ENCODE data around the gene TRPM5. TPM values are rescaled to one million over a fixed set of nuclear protein-coding genes. Genes with fewer than 3 reads are reported as not detected.

Gene TRPM5
- total and polyA plus RNA-seq, 9 of the 15 experiments (the other 6 are each of a cell fraction or from before 2014, with no cell fraction given): not detected

- peaks cover 0 to 11% of the 10 kb centered on the region in 2 experiments; a peak in 1 of 5 replicates for H3K4me1 ChIP-seq (replicated peaks in 1 of 2; ENCODE audit: control insufficient read depth in 2 of 2, insufficient read depth in 2 of 2, low read length in 2 of 2)
- TF ChIP-seq, protein P1, sequence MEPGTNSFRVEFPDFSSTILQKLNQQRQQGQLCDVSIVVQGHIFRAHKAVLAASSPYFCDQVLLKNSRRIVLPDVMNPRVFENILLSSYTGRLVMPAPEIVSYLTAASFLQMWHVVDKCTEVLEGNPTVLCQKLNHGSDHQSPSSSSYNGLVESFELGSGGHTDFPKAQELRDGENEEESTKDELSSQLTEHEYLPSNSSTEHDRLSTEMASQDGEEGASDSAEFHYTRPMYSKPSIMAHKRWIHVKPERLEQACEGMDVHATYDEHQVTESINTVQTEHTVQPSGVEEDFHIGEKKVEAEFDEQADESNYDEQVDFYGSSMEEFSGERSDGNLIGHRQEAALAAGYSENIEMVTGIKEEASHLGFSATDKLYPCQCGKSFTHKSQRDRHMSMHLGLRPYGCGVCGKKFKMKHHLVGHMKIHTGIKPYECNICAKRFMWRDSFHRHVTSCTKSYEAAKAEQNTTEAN (CRISPR knock-in tag; IDR thresholded peaks at IDR 0.05): peak; percentile 95
- TF ChIP-seq ZNF586 (CRISPR knock-in tag; conservative IDR thresholded peaks at IDR 0.05) (no peak), KDM1A (IDR thresholded peaks at IDR 0.05) (peak in 1 of 2 experiments; percentile 85; a peak in 2 of 4 replicates)
- no peaks in the 10 kb centered on the region for H3K9me3 ChIP-seq (replicated peaks; ENCODE audit: control insufficient read depth, insufficient read depth, low read depth, low read length)
- ChIA-PET CTCF (ENCODE audit: low intra/inter-chr PET ratio) (no interaction called here), POLR2A (no interaction called here)
- H2AFZ ChIP-seq (ENCODE audit: low read depth, low read length): no peak overlapping the region
- WGBS (ENCODE audit: insufficient coverage, low coverage, missing lambda C conversion rate): 2% methylated on average over 16 of the region's 17 CpGs
- H3K4me2 ChIP-seq (ENCODE audit: insufficient read depth, low read length): no peak overlapping the region
- H3K27ac ChIP-seq (ENCODE audit: extremely low read depth, low read depth, low read length): no peak overlapping the region
- no TSS peak for BruUV-seq (replicated peaks)
- DNase-seq (ENCODE audit: extremely low read depth in 1 of 4, low spot score in 3 of 4): no peak
- H3K9me1 ChIP-seq (ENCODE audit: control insufficient read depth, insufficient read depth, low read length): peaks cover 2% of the 10 kb centered on the region
- FAIRE-seq: no peak
- no peaks in the 10 kb centered on the region for H3K36me3 ChIP-seq (ENCODE audit: control insufficient read depth, insufficient read depth, low read length)
- H3K79me2 ChIP-seq (ENCODE audit: control insufficient read depth, insufficient read depth, low read length): no peaks in the 10 kb centered on the region
- peaks cover 13 to 68% of the 10 kb centered on the region in 2 experiments; a peak in 3 of 5 replicates for H3K27me3 ChIP-seq (ENCODE audit: control insufficient read depth in 2 of 2, insufficient read depth in 2 of 2, low read length in 2 of 2)
- no peak for ATAC-seq
- in situ Hi-C loops (cut with MboI) (no loop called here), intact Hi-C loops (cut with micrococcal nuclease) (no loop called here)
- H3K4me3 ChIP-seq: no peak overlapping the region
- no peak overlapping the region for H3K9ac ChIP-seq (ENCODE audit: insufficient read depth in 1 of 2, low read depth in 2 of 2, low read length in 2 of 2)
- H4K20me1 ChIP-seq (replicated peaks; ENCODE audit: control insufficient read depth, insufficient read depth, low read length): no peaks in the 10 kb centered on the region
Observed at GRCh38 chr11:2471048-2471803, 26.9 kb upstream of the TRPM5 start.

DNA sequence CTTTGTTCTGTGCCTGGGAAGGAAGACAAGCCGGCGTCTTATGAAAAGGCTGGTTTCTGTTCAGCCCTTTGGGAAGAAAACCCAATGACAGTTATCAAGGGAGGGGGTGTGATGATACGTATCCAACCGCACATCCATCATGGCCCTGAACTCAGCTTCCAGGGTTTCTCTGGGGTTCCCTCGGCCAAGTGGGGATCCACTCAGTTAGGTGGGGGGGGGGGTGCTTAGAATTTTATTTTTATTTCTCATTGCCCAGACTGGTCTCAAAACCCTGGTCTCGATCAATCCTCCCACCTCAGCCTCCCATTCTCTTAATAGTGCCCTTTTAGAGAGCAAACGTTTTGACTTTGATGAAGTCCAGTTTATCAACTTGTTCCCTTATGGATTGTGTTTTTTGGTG lies 26.2 kb upstream of the TRPM5 start:
- Histone ChIP-seq H3K36me3 (ENCODE audit: control insufficient read depth, insufficient read depth, low read length) (no peaks in the 10 kb centered on the region), H3K9me1 (ENCODE audit: control insufficient read depth, insufficient read depth, low read length) (peaks cover 2% of the 10 kb centered on the region), H3K4me2 (ENCODE audit: insufficient read depth, low read length) (no peak overlapping the region), H2AFZ (ENCODE audit: low read depth, low read length) (no peak overlapping the region), H4K20me1 (replicated peaks; ENCODE audit: control insufficient read depth, insufficient read depth, low read length) (no peaks in the 10 kb centered on the region), H3K27ac (ENCODE audit: extremely low read depth, low read depth, low read length) (no peak overlapping the region), H3K9ac (ENCODE audit: insufficient read depth in 1 of 2, low read depth in 2 of 2, low read length in 2 of 2) (no peak overlapping the region), H3K4me1 (replicated peaks in 1 of 2; ENCODE audit: control insufficient read depth in 2 of 2, insufficient read depth in 2 of 2, low read length in 2 of 2) (peaks cover 0 to 15% of the 10 kb centered on the region in 2 experiments; a peak in 1 of 5 replicates), H3K4me3 (no peak overlapping the region), H3K27me3 (ENCODE audit: control insufficient read depth in 2 of 2, insufficient read depth in 2 of 2, low read length in 2 of 2) (peaks cover 13 to 74% of the 10 kb centered on the region in 2 experiments; a peak in 3 of 5 replicates), H3K9me3 (replicated peaks; ENCODE audit: control insufficient read depth, insufficient read depth, low read depth, low read length) (no peaks in the 10 kb centered on the region), H3K79me2 (ENCODE audit: control insufficient read depth, insufficient read depth, low read length) (no peaks in the 10 kb centered on the region)
- intact Hi-C loops (cut with micrococcal nuclease): no loop called here
- ChIA-PET POLR2A (no interaction called here), CTCF (ENCODE audit: low intra/inter-chr PET ratio) (no interaction called here)
- BruUV-seq (replicated peaks): no TSS peak
- 6% methylated on average over 7 of the region's 7 CpGs for WGBS (ENCODE audit: insufficient coverage, low coverage, missing lambda C conversion rate)
- ATAC-seq: no peak
- in situ Hi-C loops (cut with MboI): no loop called here
- no peak for FAIRE-seq
- peak in 1 of 4 experiments; percentile 2 for DNase-seq (ENCODE audit: extremely low read depth in 1 of 4, low spot score in 3 of 4)
- no peak for TF ChIP-seq ZNF639 (CRISPR knock-in tag; conservative IDR thresholded peaks at IDR 0.05 in 1 of 2, IDR thresholded peaks at IDR 0.05 in 1 of 2)
- TF ChIP-seq ELF2 (CRISPR knock-in tag; IDR thresholded peaks at IDR 0.05): no peak
- TF ChIP-seq, protein P2, sequence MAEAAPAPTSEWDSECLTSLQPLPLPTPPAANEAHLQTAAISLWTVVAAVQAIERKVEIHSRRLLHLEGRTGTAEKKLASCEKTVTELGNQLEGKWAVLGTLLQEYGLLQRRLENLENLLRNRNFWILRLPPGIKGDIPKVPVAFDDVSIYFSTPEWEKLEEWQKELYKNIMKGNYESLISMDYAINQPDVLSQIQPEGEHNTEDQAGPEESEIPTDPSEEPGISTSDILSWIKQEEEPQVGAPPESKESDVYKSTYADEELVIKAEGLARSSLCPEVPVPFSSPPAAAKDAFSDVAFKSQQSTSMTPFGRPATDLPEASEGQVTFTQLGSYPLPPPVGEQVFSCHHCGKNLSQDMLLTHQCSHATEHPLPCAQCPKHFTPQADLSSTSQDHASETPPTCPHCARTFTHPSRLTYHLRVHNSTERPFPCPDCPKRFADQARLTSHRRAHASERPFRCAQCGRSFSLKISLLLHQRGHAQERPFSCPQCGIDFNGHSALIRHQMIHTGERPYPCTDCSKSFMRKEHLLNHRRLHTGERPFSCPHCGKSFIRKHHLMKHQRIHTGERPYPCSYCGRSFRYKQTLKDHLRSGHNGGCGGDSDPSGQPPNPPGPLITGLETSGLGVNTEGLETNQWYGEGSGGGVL (CRISPR knock-in tag; IDR thresholded peaks at IDR 0.05): no peak
- no peak for TF ChIP-seq ZNF589 (CRISPR knock-in tag; IDR thresholded peaks at IDR 0.05; ENCODE audit: low read depth)
- no peak for TF ChIP-seq GABPB2 (CRISPR knock-in tag; conservative IDR thresholded peaks at IDR 0.05)
- no peak for TF ChIP-seq RB1 (IDR thresholded peaks at IDR 0.05; ENCODE audit: low read depth)
- no peak for TF ChIP-seq HNRNPUL1 (IDR thresholded peaks at IDR 0.05; ENCODE audit: low read length)

Measured in K562 (cell line).